GM12801 (cell line): Measurements from ENCODE around the gene FBXL17.

Experiments
- CTCF ChIP-seq: IDR thresholded peaks from one replicate; pipeline ENCODE4 v1.5.1; 2011; ENCODE audit warnings: control low read depth; ENCODE audit not compliant: insufficient read length; ENCODE audit errors: extremely low read depth

The FBXL17 gene

GRCh38 chr5:108238461-108238860 lies 143.4 kb downstream of the FBXL17 start:
- TF ChIP-seq CTCF: no peak

- TF ChIP-seq CTCF: no peak
These were observed 148.2 kb downstream of the FBXL17 start for GRCh38 chr5:108233617-108234155.

- TF ChIP-seq CTCF: no peak
These were observed 149.1 kb downstream of the FBXL17 start for GRCh38 chr5:108232805-108233204.

- no peak for TF ChIP-seq CTCF
These were observed 159.9 kb downstream of the FBXL17 start for GRCh38 chr5:108222011-108222410.

- no peak for TF ChIP-seq CTCF
These were observed 161.1 kb downstream of the FBXL17 start for GRCh38 chr5:108220834-108221233.

GRCh38 chr5:108216890-108217289 lies 165.0 kb downstream of the FBXL17 start:
- no peak for TF ChIP-seq CTCF

GRCh38 chr5:108214857-108215256 lies 167.0 kb downstream of the FBXL17 start:
- no peak for TF ChIP-seq CTCF

- TF ChIP-seq CTCF: no peak
These were observed 169.0 kb downstream of the FBXL17 start for GRCh38 chr5:108212775-108213346.
